Left lung (tissue), 10 donors: ENCODE measurements around the gene TP53RK. TPM values are rescaled to one million over a fixed set of nuclear protein-coding genes. Genes with fewer than 3 reads are reported as not detected.

ENCODE experiments used
- ATAC-seq: fragments of 200-7000 bp; cut with Tn5 transposase; one replicate; pipeline ENCODE4 v1.9.1; 2020; ENCODE audit warnings: moderate library complexity
- DNase-seq, 4 donors: peaks; one replicate each; pipeline ENCODE4 v3.0.0-alpha.2; 2013 to 2020
- H3K27ac ChIP-seq, 2 donors: fragments of 200-600 bp; sonication (generic) in 1 of 2; one replicate each; pipeline versions ENCODE4 v1.5.0 to v1.8.0; 2020 to 2021
- H3K27me3 ChIP-seq, 2 donors: fragments of 200-600 bp; sonication (generic) in 1 of 2; one replicate each; pipeline versions ENCODE4 v1.5.0 to v1.8.0; 2020 to 2021
- H3K36me3 ChIP-seq, 2 donors: fragments of 200-600 bp; sonication (generic) in 1 of 2; one replicate each; pipeline versions ENCODE4 v1.5.0 to v1.8.0; 2020 to 2021
- H3K4me1 ChIP-seq, 2 donors: fragments of 200-600 bp; one replicate each; pipeline ENCODE4 v1.8.0; 2021
- H3K4me3 ChIP-seq, 2 donors: fragments of 200-600 bp; sonication (generic) in 1 of 2; one replicate each; pipeline versions ENCODE4 v1.5.0 to v1.8.0; 2020 to 2021; ENCODE audit warnings: mild to moderate bottlenecking in 1 of 2
- H3K9me3 ChIP-seq, 2 donors: fragments of 200-600 bp; sonication (generic) in 1 of 2; one replicate each; pipeline versions ENCODE4 v1.5.0 to v1.8.0; 2020 to 2021
- CTCF ChIP-seq, 2 donors: fragments of 200-600 bp; sonication (generic) in 1 of 2; IDR thresholded peaks; one replicate each; pipeline versions ENCODE4 v1.5.0 to v1.8.0; 2021; ENCODE audit warnings: antibody characterized with exemption in 2 of 2
- intact Hi-C, 2 donors: fragments of 100-400 bp; cut with DNase I; formaldehyde crosslinking; loops; one replicate each; pipeline versions ENCODE4 v1.11.2 to v1.14.2; 2022
- polyA plus RNA-seq, 6 donors: library from polyadenylated mRNA; unstranded; fragments of 120-200 nt; gene quantifications; one replicate each; pipeline ENCODE4 v1.2.1, GENCODE V29; 2013; ENCODE audit not compliant: insufficient read length in 6 of 6
- total RNA-seq, 2 donors: library from RNA; stranded (reverse); fragmentation: NEBNext Ultra II Directional; extraction: Animal tissue kit (Norgen Biotek cat#: 25700); gene quantifications; one replicate each; pipeline ENCODE4 v1.2.1, GENCODE V29; 2021
- donor health status: DM: no; HTN: yes; CAD: no.
- donor health status: DM: no; HTN: no; CAD: no.

Gene TP53RK
- total and polyA plus RNA-seq, 8 donors, result 9.6 to 19.9 (median 14.0) TPM

GRCh38 chr20:46720776-46721425 is 31.7 kb upstream of the TP53RK start:
- ATAC-seq, result no peak
- Histone ChIP-seq H3K27me3 (no peaks in the 10 kb centered on the region), H3K9me3 (peaks cover 6 to 15% of the 10 kb centered on the region in 2 donors), H3K4me3 (no peak overlapping the region), H3K27ac (no peak overlapping the region), H3K36me3 (no peaks in the 10 kb centered on the region), H3K4me1 (no peaks in the 10 kb centered on the region)
- TF ChIP-seq CTCF (IDR thresholded peaks at IDR 0.05), result no peak
- intact Hi-C loops, result no loop called here
- DNase-seq, result no peak

GRCh38 chr20:46720019-46720418 is 30.8 kb upstream of the TP53RK start:
- DNase-seq, result no peak
- intact Hi-C loops, result no loop called here
- no peak overlapping the region for H3K27ac ChIP-seq
- no peaks in the 10 kb centered on the region for H3K4me1 ChIP-seq
- H3K4me3 ChIP-seq, result no peak overlapping the region
- no peaks in the 10 kb centered on the region for H3K27me3 ChIP-seq
- peaks cover 6 to 15% of the 10 kb centered on the region in 2 donors for H3K9me3 ChIP-seq
- H3K36me3 ChIP-seq, result no peaks in the 10 kb centered on the region
- TF ChIP-seq CTCF (IDR thresholded peaks at IDR 0.05), result no peak
- ATAC-seq, result no peak

DNA sequence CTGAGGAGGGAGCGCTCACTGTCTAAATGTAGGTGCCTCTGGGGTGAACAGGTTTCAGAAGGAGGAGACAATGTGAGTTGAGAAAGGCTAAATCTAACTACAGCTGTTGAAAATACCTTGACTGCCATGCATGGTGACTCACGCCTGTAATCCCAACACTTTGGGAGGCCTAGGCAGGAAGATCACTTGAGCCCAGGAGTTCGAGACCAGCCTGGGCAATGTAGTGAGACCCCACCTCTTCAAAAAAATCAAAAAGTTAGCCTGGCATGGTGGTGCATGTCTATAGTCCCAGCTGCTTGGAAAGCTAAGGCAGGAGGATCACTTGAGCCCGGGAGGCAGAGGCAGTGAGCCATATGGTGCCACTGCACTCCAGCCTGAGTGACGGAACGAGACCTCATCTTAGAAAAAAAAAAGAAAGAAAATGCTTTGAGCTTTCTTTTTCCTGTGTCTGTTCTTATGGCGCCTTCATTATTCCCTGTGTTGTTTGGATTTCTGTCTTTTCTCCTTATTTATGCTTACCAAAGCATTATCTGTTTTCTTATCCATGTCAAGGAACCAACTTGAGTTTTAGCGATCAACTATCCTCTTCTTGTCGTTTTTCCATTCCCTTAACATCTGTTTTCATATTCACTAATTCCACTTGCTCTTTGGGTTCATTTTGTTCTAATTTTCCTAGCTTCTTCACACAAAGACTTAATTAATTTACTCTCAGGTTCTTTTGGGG is 28.7 kb upstream of the TP53RK start:
- Histone ChIP-seq H3K4me1 (no peaks in the 10 kb centered on the region), H3K36me3 (no peaks in the 10 kb centered on the region), H3K27ac (no peak overlapping the region), H3K4me3 (no peak overlapping the region), H3K27me3 (no peaks in the 10 kb centered on the region), H3K9me3 (peaks cover 6 to 15% of the 10 kb centered on the region in 2 donors)
- ATAC-seq, result no peak
- intact Hi-C loops, result no loop called here
- TF ChIP-seq CTCF (IDR thresholded peaks at IDR 0.05), result no peak
- no peak for DNase-seq

DNA sequence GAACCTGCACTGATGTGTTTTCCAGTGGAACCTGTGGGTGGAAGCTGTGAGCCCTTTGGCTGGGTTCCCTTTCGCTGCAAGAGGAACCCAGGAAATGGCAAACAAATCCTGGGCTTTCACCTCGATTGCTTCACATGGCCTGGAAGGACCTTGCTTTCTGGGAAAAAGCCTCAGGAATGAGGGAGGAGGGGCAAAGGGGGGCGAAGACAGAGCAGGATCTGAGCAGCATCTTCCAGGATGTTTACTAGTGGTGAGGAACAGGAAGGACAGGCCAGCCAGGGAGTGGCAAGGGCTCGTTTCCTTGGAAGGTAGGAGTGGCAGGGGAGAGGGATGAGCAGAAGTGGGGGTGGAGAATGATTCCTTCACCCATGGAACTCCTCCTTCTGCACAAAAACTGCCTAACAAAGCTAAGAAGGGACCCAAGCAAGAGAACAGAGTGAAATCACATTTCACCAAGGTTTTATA is 26.1 kb upstream of the TP53RK start:
- no peak for TF ChIP-seq CTCF (IDR thresholded peaks at IDR 0.05)
- ATAC-seq (no peak), DNase-seq (no peak)
- H3K4me3 ChIP-seq, result no peak overlapping the region
- H3K36me3 ChIP-seq, result no peaks in the 10 kb centered on the region
- H3K9me3 ChIP-seq, result peaks cover 0 to 5% of the 10 kb centered on the region in 2 donors
- H3K27me3 ChIP-seq, result peaks cover 0 to 5% of the 10 kb centered on the region in 2 donors
- no peak overlapping the region for H3K27ac ChIP-seq
- intact Hi-C loops, result no loop called here
- peaks cover 0 to 8% of the 10 kb centered on the region in 2 donors for H3K4me1 ChIP-seq
